NCI-H2081 (cell line): ENCODE data around the gene SNHG17.
"Not testable (repeated sequence)": the region's sequence is repeated elsewhere in the genome, so short reads cannot be mapped to it uniquely, and the experiment has no call there.

Experiments
- DNase-seq, 2 experiments: peaks; one replicate each; lab custom pipeline; 2025; lab: John Stamatoyannopoulos, UW

Gene SNHG17

GRCh38 chr20:38434770-38435554 is at the start of gene SNHG17:
Gene SNHG17, minus strand, starts transcription at chr20:38435328.
- DNase-seq = peak; percentile 90 to 94

- DNase-seq = no peak
Measured at GRCh38 chr20:38479596-38479995, 44.5 kb upstream of the SNHG17 start.

- no peak for DNase-seq
Measured at GRCh38 chr20:38477747-38478146, 42.6 kb upstream of the SNHG17 start.

DNA sequence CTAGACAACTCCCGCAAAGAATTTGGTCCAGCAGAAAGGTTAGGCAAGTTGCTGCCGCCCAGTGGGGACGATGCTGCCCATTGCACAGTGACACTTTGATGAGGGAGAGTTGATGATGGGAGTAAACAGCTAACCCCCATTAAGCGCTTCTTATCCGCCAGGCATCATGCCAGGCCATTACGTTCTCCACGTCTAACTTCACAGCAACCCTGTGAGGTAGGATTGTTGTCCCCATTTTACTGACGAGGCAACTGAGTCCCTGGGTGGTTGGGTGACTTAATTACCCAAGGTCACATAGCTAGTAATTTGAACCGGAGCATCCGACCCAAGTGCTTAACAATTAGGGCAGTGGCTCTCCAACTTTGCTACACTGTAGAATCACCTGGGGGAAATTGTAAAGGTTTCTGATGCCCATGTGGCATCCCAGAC is 38.3 kb upstream of the SNHG17 start:
- DNase-seq = peak; percentile 10 to 27

DNA sequence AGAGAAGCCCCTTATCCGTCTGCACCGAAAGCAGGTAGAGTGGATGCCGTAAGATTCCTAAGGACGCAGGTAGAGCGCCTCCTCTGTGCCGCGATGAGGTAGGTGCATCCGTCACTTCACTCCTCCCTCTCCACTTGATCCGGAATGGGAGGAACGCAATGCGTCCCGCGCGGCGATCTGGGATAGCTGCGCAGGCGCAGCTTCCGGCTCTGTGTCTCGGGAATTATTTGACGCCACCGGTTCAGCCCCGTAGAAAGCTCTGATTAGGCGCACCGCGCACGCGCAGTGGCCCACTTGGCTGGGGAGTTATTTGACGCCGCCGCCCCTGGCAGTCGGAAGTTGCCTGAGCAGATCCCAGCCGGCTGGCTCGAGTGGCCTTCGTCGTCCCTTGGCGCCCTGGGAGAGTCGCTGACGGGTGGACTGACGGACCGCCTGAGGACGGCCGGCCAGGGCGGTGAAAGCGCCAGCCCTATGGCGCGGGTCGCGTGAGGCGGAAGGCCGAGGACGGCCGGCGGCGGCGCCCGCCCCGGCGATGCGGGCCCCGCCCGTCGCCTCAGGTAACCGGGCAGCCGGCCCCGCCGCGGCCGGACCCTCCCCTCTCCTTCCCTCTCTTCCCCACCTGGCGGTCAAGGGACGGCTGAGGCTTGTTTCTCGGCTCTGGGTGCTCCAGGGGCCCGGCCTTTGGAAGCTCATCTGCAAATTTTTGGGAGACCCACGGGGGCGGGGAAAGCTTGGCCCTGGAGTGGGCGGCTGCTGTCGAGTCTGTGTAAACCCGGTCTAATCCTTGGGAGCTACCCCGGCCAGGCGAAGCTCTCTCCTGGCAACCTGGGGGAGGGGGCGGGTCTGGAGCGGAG is 37.6 kb upstream of the SNHG17 start, which contains the start of gene RALGAPB:
Gene RALGAPB (plus strand): TSS at position 331 of the 854 bp plus-strand sequence. CDS start 15,590 bp downstream, outside the sequence.
- peak; percentile 99 for DNase-seq

GRCh38 chr20:38471987-38472512 is 36.9 kb upstream of the SNHG17 start:
- no peak for DNase-seq

DNA sequence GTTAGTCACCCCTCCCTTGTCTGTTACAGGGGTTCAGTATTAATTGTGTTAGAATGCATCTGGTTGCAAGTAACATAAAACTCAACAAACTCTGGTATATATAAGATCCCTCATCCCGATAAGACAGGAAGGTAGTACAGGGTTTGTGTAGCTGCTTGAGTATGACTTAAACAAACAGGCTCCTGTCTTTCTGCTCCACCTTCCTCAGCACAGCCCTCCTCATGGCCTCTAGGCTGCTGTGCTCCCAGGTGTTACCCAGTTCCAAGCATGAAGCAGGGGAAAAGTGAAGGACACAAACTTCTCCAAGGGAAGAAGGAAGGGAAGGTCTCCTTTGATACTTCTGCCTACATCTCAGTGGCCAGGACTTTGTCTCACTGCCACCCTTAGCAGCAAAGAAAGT is 36.1 kb upstream of the SNHG17 start:
- DNase-seq = no peak

DNA sequence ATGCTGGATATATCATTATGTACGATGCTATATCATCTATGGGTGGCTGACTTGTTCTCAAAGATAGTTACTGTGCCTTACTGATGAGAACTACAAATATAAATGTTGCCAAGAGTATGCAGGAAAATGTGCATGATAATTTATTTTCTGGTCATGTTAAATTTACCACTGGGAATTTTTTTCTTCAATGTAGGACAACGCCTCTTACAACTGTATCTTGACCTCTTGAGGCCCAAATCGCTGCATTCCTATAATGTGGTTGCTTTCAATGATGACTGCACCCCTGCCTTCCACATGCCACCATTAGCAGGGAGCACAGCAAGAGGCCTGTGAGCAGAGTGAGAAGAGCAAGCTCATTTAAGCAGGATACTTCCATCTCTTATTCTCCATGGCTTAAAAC is 31.9 kb upstream of the SNHG17 start:
- DNase-seq = no peak

GRCh38 chr20:38466171-38466570 is 31.0 kb upstream of the SNHG17 start:
- DNase-seq = no peak

- not testable (repeated sequence) for DNase-seq
Measured at GRCh38 chr20:38461569-38461968, 26.4 kb upstream of the SNHG17 start.

GRCh38 chr20:38461167-38461566 is 26.0 kb upstream of the SNHG17 start:
- not testable (repeated sequence) for DNase-seq

GRCh38 chr20:38460631-38461030 is 25.5 kb upstream of the SNHG17 start:
- not testable (repeated sequence) for DNase-seq

GRCh38 chr20:38460040-38460623 is 25.0 kb upstream of the SNHG17 start:
- peak; percentile 29 to 60 for DNase-seq

DNA sequence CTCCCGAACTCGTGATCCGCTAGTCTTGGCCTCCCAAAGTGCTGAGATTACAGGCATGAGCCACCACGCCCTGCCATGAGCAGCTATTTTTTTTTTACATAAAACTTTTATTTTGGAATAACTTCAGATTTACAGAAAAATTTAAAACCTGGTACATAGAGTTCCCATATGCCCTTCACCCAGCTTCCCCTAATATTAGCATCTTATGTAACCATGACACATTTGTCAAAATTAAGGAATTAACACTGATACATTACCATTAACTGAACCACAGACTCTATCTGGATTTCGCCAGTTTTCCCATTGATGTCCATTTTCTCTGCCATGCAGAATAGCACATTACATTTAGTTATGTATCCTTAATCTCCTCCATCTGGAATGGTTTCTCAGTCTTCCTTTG is 23.2 kb upstream of the SNHG17 start:
- DNase-seq = no peak

GRCh38 chr20:38454556-38455473 is 19.7 kb upstream of the SNHG17 start:
- no peak for DNase-seq

DNA sequence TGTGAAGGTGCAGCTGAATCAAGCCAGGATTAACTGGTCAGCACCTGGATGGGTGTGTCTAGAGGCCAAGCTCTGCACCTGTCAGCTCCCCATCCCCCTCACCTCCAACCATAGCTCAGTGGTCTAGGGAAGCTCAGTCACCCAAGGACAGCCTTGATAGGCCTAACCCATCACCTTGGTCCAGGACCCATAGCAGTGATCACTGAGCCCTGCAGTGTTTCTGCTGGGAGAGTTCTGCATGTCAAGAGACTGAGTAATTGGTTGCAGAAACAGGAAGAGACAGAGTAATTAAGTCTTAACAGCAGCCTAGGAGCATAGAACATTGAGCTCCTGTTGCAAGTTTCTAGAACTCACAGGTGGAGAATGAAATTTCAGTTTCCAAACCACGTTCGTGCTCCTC is 18.8 kb upstream of the SNHG17 start:
- no peak for DNase-seq

DNA sequence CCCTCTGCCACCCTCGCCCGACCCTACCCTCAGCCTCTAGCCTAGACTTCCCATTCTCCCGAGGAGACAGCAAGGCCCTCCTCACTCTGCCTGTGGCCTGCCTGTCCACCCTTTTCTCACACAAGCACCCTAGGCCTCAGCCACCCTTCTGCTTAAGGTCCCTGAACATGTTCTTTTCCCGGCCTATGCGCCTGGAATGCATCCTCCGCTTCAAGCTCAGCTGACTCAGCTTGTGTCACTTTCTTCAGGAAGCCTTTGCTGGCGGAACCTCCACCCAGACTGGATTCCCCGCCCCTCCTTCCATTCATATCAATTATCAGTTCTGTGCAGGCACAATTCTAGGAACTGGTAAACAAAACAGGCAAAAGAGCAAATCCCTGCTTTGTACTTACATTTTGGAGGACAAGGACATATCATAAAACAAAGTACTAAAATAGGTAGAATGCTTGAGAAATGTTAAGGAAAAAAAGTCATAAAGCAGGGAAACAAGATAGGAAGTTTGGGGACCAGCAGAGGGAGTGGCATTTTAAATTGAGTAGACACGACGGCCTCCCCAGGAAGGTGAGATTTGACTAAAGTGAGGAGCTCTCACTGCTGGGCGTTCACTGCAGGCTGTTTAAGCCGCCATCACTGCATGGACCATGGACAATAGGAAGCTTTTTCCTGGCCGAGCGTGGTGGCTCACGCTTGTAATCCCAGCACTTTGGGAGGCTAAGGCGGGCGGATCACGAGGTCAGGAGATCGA is 17.9 kb upstream of the SNHG17 start:
- no peak for DNase-seq

DNA sequence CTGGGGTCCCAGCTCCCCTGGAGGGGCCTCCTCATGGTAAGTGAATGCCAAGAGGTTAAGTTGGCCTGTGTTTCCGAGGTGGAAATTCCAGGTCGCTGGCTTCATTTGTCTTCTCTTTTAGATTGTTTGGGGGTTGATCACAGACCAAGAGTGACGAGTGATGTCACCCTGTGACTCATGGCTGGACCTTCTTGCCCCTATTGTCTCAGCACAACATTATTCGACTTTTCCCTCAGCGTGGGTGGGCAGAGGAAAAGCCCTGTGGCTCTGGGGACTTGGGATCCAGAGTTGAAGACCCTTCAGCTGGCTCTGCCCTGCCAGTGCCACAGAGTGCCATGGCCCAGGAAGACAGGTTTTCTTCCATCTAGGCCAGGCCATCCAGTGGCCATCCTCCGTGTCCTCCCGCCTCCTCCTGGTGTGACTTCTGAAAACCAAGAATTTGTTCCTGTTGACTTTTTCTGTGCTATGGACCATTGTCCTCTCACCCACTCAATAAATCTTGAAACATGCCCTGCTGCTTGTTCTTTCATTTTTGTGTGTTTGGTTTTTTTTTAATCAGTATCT is 15.4 kb upstream of the SNHG17 start:
- DNase-seq = no peak

GRCh38 chr20:38449046-38449445 is 13.9 kb upstream of the SNHG17 start:
- no peak for DNase-seq
